AG09309 (cell line): Measurements from ENCODE around the gene TNFAIP8L3.

ENCODE experiments used
- DNase-seq: peaks from one replicate; pipeline ENCODE4 v3.0.0-alpha.2; 2010; ENCODE audit warnings: low read depth
- H3K4me3 ChIP-seq: 2 replicates; pipeline ENCODE4 v1.5.1; 2011; ENCODE audit warnings: mild to moderate bottlenecking, low read depth, low read length, moderate library complexity; ENCODE audit not compliant: control insufficient read depth
- TF ChIP-seq, protein P1 (sequence below): IDR thresholded peaks from 2 replicates; pipeline ENCODE4 v1.5.1; 2011; ENCODE audit warnings: mild to moderate bottlenecking, low read depth, low read length, inconsistent platforms; ENCODE audit not compliant: insufficient read depth, control insufficient read depth; ENCODE audit errors: missing control alignments

Gene TNFAIP8L3

DNA sequence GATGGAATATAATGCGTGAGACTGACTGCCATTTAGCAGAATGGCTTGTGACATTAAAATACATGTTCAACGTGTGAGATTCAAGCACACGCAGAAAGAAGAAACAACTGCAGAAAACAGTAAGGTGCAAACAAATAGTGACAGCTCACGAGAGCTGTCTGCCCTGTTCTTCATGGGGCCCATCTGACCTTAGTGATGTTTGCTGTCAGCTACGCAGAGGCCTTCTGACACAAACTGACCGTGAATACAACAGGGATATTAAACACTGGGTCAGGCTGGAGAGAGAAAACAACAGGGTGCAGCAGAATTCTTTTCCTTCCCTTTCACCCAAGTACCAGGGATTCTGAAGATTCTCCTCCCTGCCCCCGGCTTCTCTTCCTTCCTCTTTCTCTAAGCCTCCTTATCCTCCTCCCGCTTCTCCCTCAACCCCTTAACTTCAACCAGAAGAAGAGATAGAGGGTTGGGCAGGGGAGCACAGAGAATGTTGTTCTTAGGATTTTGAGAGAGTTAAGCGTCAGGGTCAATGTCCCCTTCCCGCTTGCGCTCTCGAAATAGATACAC, 2.1 kb downstream of the TNFAIP8L3 start:
- no peak for DNase-seq
- no peak overlapping the region for H3K4me3 ChIP-seq
- TF ChIP-seq, protein P1, sequence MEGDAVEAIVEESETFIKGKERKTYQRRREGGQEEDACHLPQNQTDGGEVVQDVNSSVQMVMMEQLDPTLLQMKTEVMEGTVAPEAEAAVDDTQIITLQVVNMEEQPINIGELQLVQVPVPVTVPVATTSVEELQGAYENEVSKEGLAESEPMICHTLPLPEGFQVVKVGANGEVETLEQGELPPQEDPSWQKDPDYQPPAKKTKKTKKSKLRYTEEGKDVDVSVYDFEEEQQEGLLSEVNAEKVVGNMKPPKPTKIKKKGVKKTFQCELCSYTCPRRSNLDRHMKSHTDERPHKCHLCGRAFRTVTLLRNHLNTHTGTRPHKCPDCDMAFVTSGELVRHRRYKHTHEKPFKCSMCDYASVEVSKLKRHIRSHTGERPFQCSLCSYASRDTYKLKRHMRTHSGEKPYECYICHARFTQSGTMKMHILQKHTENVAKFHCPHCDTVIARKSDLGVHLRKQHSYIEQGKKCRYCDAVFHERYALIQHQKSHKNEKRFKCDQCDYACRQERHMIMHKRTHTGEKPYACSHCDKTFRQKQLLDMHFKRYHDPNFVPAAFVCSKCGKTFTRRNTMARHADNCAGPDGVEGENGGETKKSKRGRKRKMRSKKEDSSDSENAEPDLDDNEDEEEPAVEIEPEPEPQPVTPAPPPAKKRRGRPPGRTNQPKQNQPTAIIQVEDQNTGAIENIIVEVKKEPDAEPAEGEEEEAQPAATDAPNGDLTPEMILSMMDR, result no peak

DNA sequence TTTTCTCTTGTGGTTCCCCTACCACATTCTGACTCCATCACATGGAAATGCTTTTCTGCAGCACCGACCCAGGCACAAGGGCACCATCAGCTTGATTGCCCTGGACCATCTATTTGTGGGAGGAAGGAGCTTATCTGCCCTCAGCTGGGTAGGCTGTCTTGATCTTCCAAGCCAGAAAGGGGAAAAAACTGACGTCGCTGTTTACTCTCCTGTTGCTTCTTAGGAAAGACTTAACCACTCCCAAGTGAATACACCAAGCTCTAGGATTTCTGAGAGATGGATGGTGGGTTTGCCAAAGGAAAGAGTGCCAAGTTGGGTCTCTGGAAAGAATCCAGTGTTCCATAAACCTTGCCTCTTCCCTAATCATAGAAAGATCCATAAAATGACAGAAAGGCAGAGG, 4.0 kb downstream of the TNFAIP8L3 start:
- DNase-seq, result no peak
- TF ChIP-seq, protein P1, result no peak
- H3K4me3 ChIP-seq, result no peak overlapping the region

DNA sequence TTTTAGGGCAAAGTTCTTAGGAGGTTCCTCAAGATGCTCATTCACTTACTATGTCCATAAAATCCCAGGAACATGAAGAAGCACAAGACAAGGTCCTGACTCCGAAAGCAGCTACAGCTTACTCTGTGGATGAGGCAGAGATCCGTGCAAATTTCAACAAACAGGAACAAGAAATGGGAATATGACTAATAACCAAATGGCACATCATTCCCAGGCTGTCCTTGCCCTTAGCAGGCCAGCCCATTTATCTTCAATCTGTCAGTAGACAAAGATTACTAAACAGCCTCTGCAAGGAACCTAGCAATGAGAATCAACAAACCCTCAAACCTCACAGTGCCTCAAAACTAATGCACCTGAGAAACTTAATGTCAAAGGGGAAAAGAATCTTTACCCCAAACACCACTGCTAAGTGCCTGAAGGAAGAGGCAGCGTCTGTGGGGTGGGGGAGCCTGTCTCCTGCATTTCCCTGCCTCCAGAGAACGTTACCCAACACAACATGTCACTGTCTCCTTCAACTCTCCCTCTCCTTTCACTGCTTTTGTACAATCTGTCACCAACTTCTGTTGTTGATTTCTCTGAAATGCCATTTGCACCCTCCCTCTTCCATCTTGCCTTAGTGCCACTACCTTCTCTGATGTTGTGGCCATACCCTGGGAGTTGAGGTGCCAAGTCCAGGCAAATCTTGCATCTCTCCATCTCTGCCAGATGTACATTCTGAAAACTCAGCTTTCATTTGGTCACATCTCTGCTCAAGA, 4.8 kb downstream of the TNFAIP8L3 start:
- no peak for DNase-seq
- TF ChIP-seq, protein P1, result no peak
- H3K4me3 ChIP-seq, result no peak overlapping the region

DNA sequence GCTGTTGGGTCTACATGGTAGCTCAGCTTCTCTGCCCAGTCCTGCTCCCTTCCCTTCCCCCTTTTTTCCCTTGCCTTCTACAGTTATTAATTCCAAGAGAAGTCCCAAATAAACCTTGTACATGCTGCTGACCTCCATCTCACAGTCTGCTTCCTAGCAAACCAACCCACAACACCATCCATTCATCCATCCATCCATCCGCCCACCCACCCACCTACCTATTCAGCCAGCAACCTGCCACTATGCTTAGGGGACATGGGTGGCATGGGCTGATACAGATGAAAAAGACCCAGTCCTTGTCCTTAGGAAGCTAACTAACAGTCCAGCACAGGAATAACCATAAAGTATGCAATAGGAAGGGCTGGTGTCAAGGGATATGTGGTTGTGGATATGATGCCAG, 5.7 kb downstream of the TNFAIP8L3 start:
- TF ChIP-seq, protein P1, result no peak
- DNase-seq, result no peak

DNA sequence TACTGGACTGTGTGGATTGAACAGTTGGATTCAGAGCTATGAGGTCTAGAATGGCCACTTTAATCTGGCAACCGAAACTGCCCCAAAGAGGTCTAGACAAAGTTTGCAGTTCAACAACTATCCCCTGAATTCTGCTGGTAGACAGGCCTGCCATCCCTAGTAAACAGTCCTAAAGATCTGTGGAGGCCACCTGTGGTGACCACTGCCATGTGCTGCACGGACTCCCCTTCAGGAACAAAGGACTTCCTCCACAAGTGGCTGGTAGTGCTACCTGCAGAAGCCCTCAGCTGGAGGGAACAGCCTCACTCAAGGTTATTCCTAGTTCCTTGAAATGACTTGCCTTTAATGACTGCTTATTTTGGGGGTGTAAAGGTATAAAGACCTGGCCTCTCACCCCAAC, 6.1 kb downstream of the TNFAIP8L3 start:
- TF ChIP-seq, protein P1, result no peak
- no peak overlapping the region for H3K4me3 ChIP-seq
- DNase-seq, result no peak

More for the DNA sequence above, 5.7 kb downstream of the TNFAIP8L3 start:
- no peak overlapping the region for H3K4me3 ChIP-seq

DNA sequence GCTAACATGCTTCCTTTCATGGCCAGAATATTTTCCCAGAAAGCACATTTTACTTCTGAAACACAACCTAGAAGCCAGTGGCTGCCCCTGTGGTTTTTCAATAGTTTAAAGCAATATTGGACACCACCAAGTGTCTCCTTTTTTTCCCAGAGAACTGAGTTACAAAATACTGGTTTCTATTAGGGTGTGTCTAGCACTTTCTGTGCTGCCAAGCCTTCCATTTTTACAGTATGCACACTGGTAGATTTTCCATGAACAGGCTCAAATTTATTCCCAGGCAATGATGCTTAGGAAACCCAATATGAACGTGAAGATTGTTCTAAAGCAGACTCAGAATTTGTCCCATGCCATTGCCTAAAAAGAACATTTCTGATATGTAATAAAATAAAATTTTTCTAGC, 7.2 kb downstream of the TNFAIP8L3 start:
- TF ChIP-seq, protein P1, result no peak
- no peak overlapping the region for H3K4me3 ChIP-seq
- no peak for DNase-seq
